Dendritic cell treated with granulocyte-macrophage colony-stimulating factor and Interleukin-4, amounts not matched to agents 40 ng/mL and 50 ng/mL, for 4 days (primary cell): ENCODE results near the gene MYBPC1.
"Not testable (repeated sequence)": the region's sequence is repeated elsewhere in the genome, so short reads cannot be mapped to it uniquely, and the experiment has no call there.

Experiments used
- H3K27ac Mint-ChIP-seq: one replicate; pipeline ENCODE4 v1.8.0; 2022; ENCODE audit warnings: mild to moderate bottlenecking, mixed read lengths
- H3K27me3 Mint-ChIP-seq: one replicate; pipeline ENCODE4 v1.8.0; 2022; ENCODE audit warnings: mild to moderate bottlenecking, mixed read lengths
- H3K36me3 Mint-ChIP-seq: one replicate; pipeline ENCODE4 v1.8.0; 2022; ENCODE audit warnings: low read depth, mixed read lengths
- H3K4me1 Mint-ChIP-seq: one replicate; pipeline ENCODE4 v1.8.0; 2022; ENCODE audit warnings: low read depth, mixed read lengths
- H3K4me3 Mint-ChIP-seq: one replicate; pipeline ENCODE4 v1.8.0; 2022; ENCODE audit warnings: mild to moderate bottlenecking, moderate library complexity, mixed read lengths
- H3K9me3 Mint-ChIP-seq: one replicate; pipeline ENCODE4 v1.8.0; 2022; ENCODE audit warnings: mixed read lengths
- intact Hi-C: fragments of 100-400 bp; cut with micrococcal nuclease; formaldehyde crosslinking; loops from one replicate; pipeline ENCODE4 v1.15.0; 2022

MYBPC1 gene

GRCh38 chr12:101722392-101722791 is 127.6 kb downstream of the MYBPC1 start:
- no peak overlapping the region for H3K4me3 Mint-ChIP-seq
- peaks cover 13% of the 10 kb centered on the region for H3K36me3 Mint-ChIP-seq
- intact Hi-C loops, result no loop called here
- no peaks in the 10 kb centered on the region for H3K27me3 Mint-ChIP-seq
- no peaks in the 10 kb centered on the region for H3K4me1 Mint-ChIP-seq
- no peaks in the 10 kb centered on the region for H3K9me3 Mint-ChIP-seq
- no peak overlapping the region for H3K27ac Mint-ChIP-seq

DNA sequence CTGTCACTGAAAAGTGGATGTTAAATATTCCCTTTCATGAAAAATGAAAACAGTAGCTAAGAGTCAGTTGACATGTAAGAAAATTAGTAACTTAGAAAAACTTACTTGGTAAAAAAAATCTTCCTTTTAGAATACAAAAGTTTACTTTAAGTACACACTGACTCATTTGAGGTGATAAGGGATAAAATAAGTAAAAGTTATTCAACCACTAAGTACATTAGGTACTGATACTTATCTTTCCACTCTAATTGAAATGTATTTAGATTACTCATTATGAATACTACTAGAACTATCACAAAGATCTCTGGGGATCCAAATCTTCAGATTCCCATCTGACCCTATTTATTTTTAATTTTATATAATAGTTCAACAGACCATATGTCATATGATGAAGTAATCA is 132.3 kb downstream of the MYBPC1 start:
- Mint-ChIP-seq H3K4me1 (no peaks in the 10 kb centered on the region), H3K36me3 (peaks cover 11% of the 10 kb centered on the region), H3K27ac (no peak overlapping the region), H3K9me3 (no peaks in the 10 kb centered on the region), H3K4me3 (no peak overlapping the region), H3K27me3 (no peaks in the 10 kb centered on the region)
- intact Hi-C loops, result no loop called here

DNA sequence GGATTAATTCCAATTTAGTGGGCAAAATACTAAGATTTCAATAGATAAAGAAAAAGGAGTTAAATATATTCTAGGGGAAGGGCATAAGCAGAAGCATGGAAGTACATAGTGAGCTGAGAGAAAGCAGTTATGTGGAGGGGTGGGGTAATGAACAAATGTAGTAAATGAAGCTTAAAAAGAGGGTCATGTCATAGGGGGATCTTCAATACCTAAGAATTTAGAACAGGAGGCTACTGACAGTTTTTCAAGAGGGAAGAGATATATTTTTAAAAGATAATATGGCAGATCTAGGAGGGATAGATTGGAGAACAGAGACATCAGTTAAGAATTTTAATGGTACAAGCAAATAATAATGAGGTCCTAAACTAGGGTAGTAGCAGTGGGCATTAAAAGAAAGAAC is 135.1 kb downstream of the MYBPC1 start:
- no peaks in the 10 kb centered on the region for H3K27me3 Mint-ChIP-seq
- no peaks in the 10 kb centered on the region for H3K4me1 Mint-ChIP-seq
- H3K27ac Mint-ChIP-seq, result no peak overlapping the region
- H3K36me3 Mint-ChIP-seq, result peaks cover 25% of the 10 kb centered on the region
- H3K4me3 Mint-ChIP-seq, result no peak overlapping the region
- intact Hi-C loops, result no loop called here
- H3K9me3 Mint-ChIP-seq, result no peaks in the 10 kb centered on the region

DNA sequence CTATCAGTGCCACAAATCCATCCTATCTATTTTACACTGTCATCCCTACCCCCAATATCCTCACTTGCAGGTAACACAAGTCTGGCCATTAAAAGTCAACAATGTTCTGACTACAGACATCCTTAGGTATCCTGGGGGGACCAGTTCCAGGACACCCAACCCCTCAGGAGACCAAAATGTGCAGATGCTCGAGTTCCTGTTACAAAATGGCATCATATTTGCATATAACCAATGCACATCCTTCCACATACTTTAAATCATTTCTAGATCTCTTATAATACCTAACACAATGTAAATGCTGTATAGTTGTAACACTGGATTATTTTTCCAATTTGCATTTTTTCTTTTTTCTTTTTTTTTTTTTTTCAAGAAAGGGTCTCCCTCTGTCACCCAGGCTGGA is 137.5 kb downstream of the MYBPC1 start:
- intact Hi-C loops, result no loop called here
- no peaks in the 10 kb centered on the region for H3K9me3 Mint-ChIP-seq
- H3K4me3 Mint-ChIP-seq, result no peak overlapping the region
- H3K4me1 Mint-ChIP-seq, result no peaks in the 10 kb centered on the region
- peaks cover 22% of the 10 kb centered on the region for H3K36me3 Mint-ChIP-seq
- H3K27me3 Mint-ChIP-seq, result no peaks in the 10 kb centered on the region
- no peak overlapping the region for H3K27ac Mint-ChIP-seq

- Mint-ChIP-seq H3K27ac (no peak overlapping the region), H3K4me3 (no peak overlapping the region)
- intact Hi-C loops, result no loop called here
Measured at GRCh38 chr12:101733166-101733565, 138.4 kb downstream of the MYBPC1 start.

DNA sequence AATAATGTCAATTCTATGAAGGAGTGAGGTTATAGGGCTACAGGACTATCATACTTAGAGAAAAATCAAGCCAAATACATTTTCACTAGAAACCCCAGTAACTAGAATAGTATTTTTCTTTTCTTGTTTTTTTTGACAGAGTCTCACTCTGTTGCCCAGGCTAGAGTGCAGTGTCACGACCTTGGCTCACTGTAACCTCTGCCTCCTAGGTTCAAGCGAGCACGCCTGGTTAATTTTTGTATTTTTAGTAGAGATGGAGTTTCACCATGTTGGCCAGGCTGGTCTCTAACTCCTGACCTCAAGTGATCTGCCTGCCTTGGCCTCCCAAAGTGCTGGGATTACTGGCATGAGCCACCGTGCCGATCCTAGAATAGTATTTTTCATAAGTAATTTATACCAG is 139.7 kb downstream of the MYBPC1 start:
- H3K9me3 Mint-ChIP-seq, intact Hi-C loops, H3K27ac Mint-ChIP-seq, H3K4me3 Mint-ChIP-seq, H3K27me3 Mint-ChIP-seq, H3K4me1 Mint-ChIP-seq: not testable (repeated sequence)
- H3K36me3 Mint-ChIP-seq, result peaks cover 44% of the 10 kb centered on the region

More at GRCh38 chr12:101733166-101733565, 138.4 kb downstream of the MYBPC1 start:
- peaks cover 31% of the 10 kb centered on the region for H3K36me3 Mint-ChIP-seq
- H3K9me3 Mint-ChIP-seq, result no peaks in the 10 kb centered on the region
- H3K4me1 Mint-ChIP-seq, result no peaks in the 10 kb centered on the region
- no peaks in the 10 kb centered on the region for H3K27me3 Mint-ChIP-seq
